Chondrocyte (in vitro differentiated cells): Measurements from ENCODE around the gene JMJD6. TPM values are rescaled to one million over a fixed set of nuclear protein-coding genes. Genes with fewer than 3 reads are reported as not detected.

Source experiments
- DNase-seq: peaks from one replicate; pipeline ENCODE4 v3.0.0; 2021; ENCODE audit warnings: mixed read lengths, low spot score
- H3K27ac Mint-ChIP-seq: one replicate; pipeline ENCODE4 v1.8.0; 2021; ENCODE audit warnings: mild to moderate bottlenecking, moderate library complexity, mixed read lengths; ENCODE audit not compliant: unreplicated experiment
- H3K27me3 Mint-ChIP-seq: 2 replicates; pipeline ENCODE4 v1.8.0; 2021; ENCODE audit warnings: low read depth, mixed read lengths
- H3K36me3 Mint-ChIP-seq: 2 replicates; pipeline ENCODE4 v1.8.0; 2021; ENCODE audit warnings: low read depth, mixed read lengths
- H3K4me1 Mint-ChIP-seq: 2 replicates; pipeline ENCODE4 v1.8.0; 2021; ENCODE audit warnings: low read depth, mild to moderate bottlenecking, mixed read lengths
- H3K4me3 Mint-ChIP-seq: one replicate; pipeline ENCODE4 v1.8.0; 2021; ENCODE audit warnings: mild to moderate bottlenecking, moderate library complexity, mixed read lengths; ENCODE audit not compliant: unreplicated experiment
- H3K9me3 Mint-ChIP-seq: 2 replicates; pipeline ENCODE4 v1.8.0; 2021; ENCODE audit warnings: low read depth, mixed read lengths
- long read RNA-seq: library from polyadenylated mRNA; stranded (forward); transcript quantifications from one replicate; pipeline ENCODE4 v2.0.0, GENCODE V29; 2021
- total RNA-seq: library from RNA; stranded (reverse); gene quantifications from 3 replicates; pipeline ENCODE4 v1.2.1, GENCODE V29; 2021
- TF ChIP-seq, protein P1 (sequence below): fragments of 200-600 bp; sonication (generic); IDR thresholded peaks from 2 replicates; pipeline ENCODE4 v1.5.0; 2021; ENCODE audit warnings: antibody characterized with exemption, mild to moderate bottlenecking, moderate library complexity

JMJD6 gene
- 22.4 to 27.2 TPM (median 25.0 TPM) in 3 replicates for total RNA-seq
- long read RNA-seq, transcript JMJD6-202 (6 exons, 1,603 nt), result major isoform, 27 of 38 reads
- long read RNA-seq, partial matches to known transcripts, result 6 of 38 reads
- long read RNA-seq, other reads (novel, unspliced or antisense), result 3 of 38 reads

- TF ChIP-seq, protein P1, sequence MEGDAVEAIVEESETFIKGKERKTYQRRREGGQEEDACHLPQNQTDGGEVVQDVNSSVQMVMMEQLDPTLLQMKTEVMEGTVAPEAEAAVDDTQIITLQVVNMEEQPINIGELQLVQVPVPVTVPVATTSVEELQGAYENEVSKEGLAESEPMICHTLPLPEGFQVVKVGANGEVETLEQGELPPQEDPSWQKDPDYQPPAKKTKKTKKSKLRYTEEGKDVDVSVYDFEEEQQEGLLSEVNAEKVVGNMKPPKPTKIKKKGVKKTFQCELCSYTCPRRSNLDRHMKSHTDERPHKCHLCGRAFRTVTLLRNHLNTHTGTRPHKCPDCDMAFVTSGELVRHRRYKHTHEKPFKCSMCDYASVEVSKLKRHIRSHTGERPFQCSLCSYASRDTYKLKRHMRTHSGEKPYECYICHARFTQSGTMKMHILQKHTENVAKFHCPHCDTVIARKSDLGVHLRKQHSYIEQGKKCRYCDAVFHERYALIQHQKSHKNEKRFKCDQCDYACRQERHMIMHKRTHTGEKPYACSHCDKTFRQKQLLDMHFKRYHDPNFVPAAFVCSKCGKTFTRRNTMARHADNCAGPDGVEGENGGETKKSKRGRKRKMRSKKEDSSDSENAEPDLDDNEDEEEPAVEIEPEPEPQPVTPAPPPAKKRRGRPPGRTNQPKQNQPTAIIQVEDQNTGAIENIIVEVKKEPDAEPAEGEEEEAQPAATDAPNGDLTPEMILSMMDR, result no peak
- Mint-ChIP-seq H3K9me3 (no peaks in the 10 kb centered on the region), H3K27ac (peak within 1 kb of the TSS; percentile 99)
Measured at GRCh38 chr17:76726231-76726775, at the start of gene JMJD6. Gene JMJD6, minus strand, starts transcription at chr17:76726606. Its CDS starts 131 bp downstream, at chr17:76726475.

GRCh38 chr17:76775021-76775600 is 48.7 kb upstream of the JMJD6 start:
- Mint-ChIP-seq H3K4me1 (peaks cover 15% of the 10 kb centered on the region), H3K27me3 (no peaks in the 10 kb centered on the region), H3K4me3 (no peak overlapping the region), H3K27ac (no peak overlapping the region), H3K36me3 (peaks cover 33% of the 10 kb centered on the region), H3K9me3 (no peaks in the 10 kb centered on the region)
- DNase-seq, result no peak
- TF ChIP-seq, protein P1, result no peak

More at GRCh38 chr17:76726231-76726775, at the start of gene JMJD6:
- H3K4me3 Mint-ChIP-seq, result peak within 1 kb of the TSS; percentile 91
- no peaks in the 10 kb centered on the region for H3K27me3 Mint-ChIP-seq
- DNase-seq, result peak; percentile 97
- H3K36me3 Mint-ChIP-seq, result peaks cover 16% of the 10 kb centered on the region
- H3K4me1 Mint-ChIP-seq, result peaks cover 51% of the 10 kb centered on the region

DNA sequence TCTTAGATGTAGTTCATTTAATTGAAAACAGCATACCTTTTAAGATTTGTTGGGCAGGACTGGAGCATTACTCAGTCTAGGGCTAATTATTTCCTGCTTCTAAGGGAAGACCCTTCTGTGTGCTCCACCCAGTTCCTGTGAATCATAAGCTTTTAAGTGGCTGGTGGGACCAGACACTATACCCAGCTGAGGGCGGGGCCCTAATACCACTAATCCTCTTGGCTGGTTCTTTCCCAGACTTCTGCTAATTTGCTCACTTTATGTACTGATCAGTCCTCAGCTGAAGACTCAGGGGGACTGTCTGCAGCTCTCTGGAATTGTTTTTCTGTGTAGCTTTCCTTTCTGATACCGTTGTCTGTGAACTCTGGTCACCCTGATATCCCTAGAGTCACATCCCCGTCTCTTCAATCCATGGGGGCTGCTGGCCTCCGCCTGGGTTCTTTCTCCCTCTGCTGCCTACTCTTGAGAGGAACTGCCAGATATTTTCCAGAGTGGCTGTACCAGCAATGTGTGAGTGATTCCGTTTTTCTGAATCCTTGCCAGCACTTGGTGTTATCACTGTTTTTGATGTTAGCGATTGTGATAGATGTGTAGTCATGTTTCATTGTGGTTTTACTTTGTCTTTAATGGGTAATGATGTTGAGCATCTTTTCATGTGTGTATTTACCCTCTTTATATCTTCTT is 46.6 kb upstream of the JMJD6 start:
- Mint-ChIP-seq H3K4me1 (peaks cover 15% of the 10 kb centered on the region), H3K9me3 (peaks cover 3% of the 10 kb centered on the region), H3K27me3 (no peaks in the 10 kb centered on the region), H3K36me3 (peaks cover 34% of the 10 kb centered on the region), H3K4me3 (no peak overlapping the region), H3K27ac (peak overlapping the region; percentile 58)
- no peak for DNase-seq
- TF ChIP-seq, protein P1, result no peak

GRCh38 chr17:76758570-76758969 is 32.2 kb upstream of the JMJD6 start:
- no peak for DNase-seq
- H3K4me1 Mint-ChIP-seq, result no peaks in the 10 kb centered on the region
- H3K9me3 Mint-ChIP-seq, result no peaks in the 10 kb centered on the region
- TF ChIP-seq, protein P1, result no peak
- no peak overlapping the region for H3K27ac Mint-ChIP-seq
- no peak overlapping the region for H3K4me3 Mint-ChIP-seq
- H3K27me3 Mint-ChIP-seq, result no peaks in the 10 kb centered on the region
- H3K36me3 Mint-ChIP-seq, result peaks cover 20% of the 10 kb centered on the region

- no peak overlapping the region for H3K4me3 Mint-ChIP-seq
- no peak overlapping the region for H3K27ac Mint-ChIP-seq
- no peaks in the 10 kb centered on the region for H3K4me1 Mint-ChIP-seq
- no peaks in the 10 kb centered on the region for H3K9me3 Mint-ChIP-seq
- no peaks in the 10 kb centered on the region for H3K27me3 Mint-ChIP-seq
- DNase-seq, result no peak
- H3K36me3 Mint-ChIP-seq, result peaks cover 22% of the 10 kb centered on the region
- TF ChIP-seq, protein P1, result no peak
Measured at GRCh38 chr17:76757256-76757655, 30.9 kb upstream of the JMJD6 start.
